Cerebellar cortex (tissue), 1 donor: ENCODE measurements around the gene TRAF4.
"Not testable (repeated sequence)": the region's sequence is repeated elsewhere in the genome, so short reads cannot be mapped to it uniquely, and the experiment has no call there.

Experiments used
- DNase-seq: peaks from one replicate; pipeline ENCODE4 v3.0.0-alpha.2; 2015; ENCODE audit warnings: low spot score

The TRAF4 gene

GRCh38 chr17:28747801-28748750 lies 4.3 kb downstream of the TRAF4 start:
- DNase-seq, result no peak

GRCh38 chr17:28748852-28749515 lies 5.2 kb downstream of the TRAF4 start:
- DNase-seq, result peak; percentile 25

- no peak for DNase-seq
Observed at GRCh38 chr17:28749516-28750177, 5.8 kb downstream of the TRAF4 start.

- DNase-seq, result peak; percentile 96
Observed at GRCh38 chr17:28750178-28751047, 6.6 kb downstream of the TRAF4 start.

GRCh38 chr17:28751600-28752366 lies 8.0 kb downstream of the TRAF4 start:
- DNase-seq, result no peak

- no peak for DNase-seq
Observed at GRCh38 chr17:28755486-28755885, 11.7 kb downstream of the TRAF4 start.

- DNase-seq, result no peak
Observed at GRCh38 chr17:28756049-28756804, 12.4 kb downstream of the TRAF4 start.

GRCh38 chr17:28758411-28759121 lies 14.8 kb downstream of the TRAF4 start:
- DNase-seq, result no peak

GRCh38 chr17:28759256-28759865 lies 15.6 kb downstream of the TRAF4 start:
- no peak for DNase-seq

- DNase-seq, result peak; percentile 90
Observed at GRCh38 chr17:28760601-28761562, 17.1 kb downstream of the TRAF4 start.

GRCh38 chr17:28763137-28763799 lies 19.5 kb downstream of the TRAF4 start:
- no peak for DNase-seq

GRCh38 chr17:28763804-28764266 lies 20.0 kb downstream of the TRAF4 start:
- DNase-seq, result peak; percentile 87

GRCh38 chr17:28765038-28765437 lies 21.2 kb downstream of the TRAF4 start:
- DNase-seq, result no peak

GRCh38 chr17:28773736-28774135 lies 29.9 kb downstream of the TRAF4 start:
- no peak for DNase-seq

- DNase-seq, result no peak
Observed at GRCh38 chr17:28774206-28774605, 30.4 kb downstream of the TRAF4 start.

- DNase-seq, result no peak
Observed at GRCh38 chr17:28777178-28777577, 33.4 kb downstream of the TRAF4 start.

GRCh38 chr17:28779601-28780000 lies 35.8 kb downstream of the TRAF4 start:
- DNase-seq, result not testable (repeated sequence)
